Epithelial cell of proximal tubule (primary cell): Measurements from ENCODE around the gene CIITA. TPM values are rescaled to one million over a fixed set of nuclear protein-coding genes. Genes with fewer than 3 reads are reported as not detected.

Experiments used
- DNase-seq: peaks from one replicate; pipeline ENCODE4 v3.0.0-alpha.2; 2011; ENCODE audit warnings: low read depth
- H3K4me3 ChIP-seq: 2 replicates; pipeline ENCODE4 v1.5.1; 2011; ENCODE audit warnings: low read depth, mild to moderate bottlenecking, low read length
- total RNA-seq: library from RNA; depleted of rRNA; stranded (reverse); fragments of >200 nt; gene quantifications from 2 replicates; pipeline ENCODE4 v1.2.3, GENCODE V29; 2015
- TF ChIP-seq, protein P1 (sequence below): conservative IDR thresholded peaks from 2 replicates; pipeline ENCODE4 v1.5.1; 2012; ENCODE audit warnings: low read depth, mild to moderate bottlenecking, low read length

Gene CIITA
- total RNA-seq, 1 donor from 2014 or later = not detected

DNA sequence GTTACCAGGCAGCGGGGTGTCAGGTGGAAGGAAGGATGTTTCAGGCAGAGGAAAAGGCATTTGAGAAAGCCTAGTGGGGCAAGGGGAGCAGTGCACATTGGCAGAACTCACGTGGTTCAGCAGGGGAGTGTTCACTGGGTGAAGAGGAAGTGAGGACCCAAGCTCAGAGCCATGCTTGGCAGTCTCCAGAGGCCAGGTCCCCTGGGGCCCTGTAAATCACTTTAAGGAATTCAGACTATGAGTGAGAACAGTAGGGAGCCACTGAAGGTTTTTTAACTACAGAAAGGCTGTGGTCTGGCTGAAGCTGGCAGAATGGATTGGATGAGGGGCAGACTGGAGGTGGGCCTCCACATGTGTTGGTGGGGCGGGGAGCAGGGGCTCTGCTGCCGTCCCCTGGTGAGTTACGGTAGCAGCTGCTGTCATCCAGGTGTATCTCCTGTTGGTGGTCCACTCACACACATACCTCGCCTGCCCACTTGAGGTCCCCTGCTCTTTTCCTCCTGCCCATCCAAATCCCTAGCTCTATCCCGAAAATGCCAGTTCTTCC lies 72.5 kb downstream of the CIITA start:
- no peak overlapping the region for H3K4me3 ChIP-seq
- no peak for DNase-seq
- TF ChIP-seq, protein P1, sequence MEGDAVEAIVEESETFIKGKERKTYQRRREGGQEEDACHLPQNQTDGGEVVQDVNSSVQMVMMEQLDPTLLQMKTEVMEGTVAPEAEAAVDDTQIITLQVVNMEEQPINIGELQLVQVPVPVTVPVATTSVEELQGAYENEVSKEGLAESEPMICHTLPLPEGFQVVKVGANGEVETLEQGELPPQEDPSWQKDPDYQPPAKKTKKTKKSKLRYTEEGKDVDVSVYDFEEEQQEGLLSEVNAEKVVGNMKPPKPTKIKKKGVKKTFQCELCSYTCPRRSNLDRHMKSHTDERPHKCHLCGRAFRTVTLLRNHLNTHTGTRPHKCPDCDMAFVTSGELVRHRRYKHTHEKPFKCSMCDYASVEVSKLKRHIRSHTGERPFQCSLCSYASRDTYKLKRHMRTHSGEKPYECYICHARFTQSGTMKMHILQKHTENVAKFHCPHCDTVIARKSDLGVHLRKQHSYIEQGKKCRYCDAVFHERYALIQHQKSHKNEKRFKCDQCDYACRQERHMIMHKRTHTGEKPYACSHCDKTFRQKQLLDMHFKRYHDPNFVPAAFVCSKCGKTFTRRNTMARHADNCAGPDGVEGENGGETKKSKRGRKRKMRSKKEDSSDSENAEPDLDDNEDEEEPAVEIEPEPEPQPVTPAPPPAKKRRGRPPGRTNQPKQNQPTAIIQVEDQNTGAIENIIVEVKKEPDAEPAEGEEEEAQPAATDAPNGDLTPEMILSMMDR = no peak

DNA sequence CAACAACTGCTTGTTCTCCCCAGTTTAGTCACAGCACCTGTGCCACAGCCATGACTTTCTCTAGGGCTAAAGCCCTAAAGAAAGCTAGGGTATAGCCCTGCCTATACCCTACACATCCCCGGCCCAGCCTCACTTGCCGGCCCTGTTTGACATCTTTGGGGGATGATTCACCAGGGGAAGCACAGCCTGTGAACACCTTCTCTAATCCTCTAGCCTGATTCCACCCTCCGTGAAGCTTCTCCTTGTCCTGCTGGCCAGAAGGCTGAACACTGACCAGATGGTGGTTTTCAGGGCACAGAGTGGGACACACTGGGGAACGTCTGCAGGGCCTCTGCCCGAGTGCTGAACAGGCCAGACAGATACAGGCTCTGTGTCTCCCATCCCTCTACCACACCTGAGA lies 73.4 kb downstream of the CIITA start:
- H3K4me3 ChIP-seq = no peak overlapping the region
- TF ChIP-seq, protein P1 = no peak
- DNase-seq = no peak

DNA sequence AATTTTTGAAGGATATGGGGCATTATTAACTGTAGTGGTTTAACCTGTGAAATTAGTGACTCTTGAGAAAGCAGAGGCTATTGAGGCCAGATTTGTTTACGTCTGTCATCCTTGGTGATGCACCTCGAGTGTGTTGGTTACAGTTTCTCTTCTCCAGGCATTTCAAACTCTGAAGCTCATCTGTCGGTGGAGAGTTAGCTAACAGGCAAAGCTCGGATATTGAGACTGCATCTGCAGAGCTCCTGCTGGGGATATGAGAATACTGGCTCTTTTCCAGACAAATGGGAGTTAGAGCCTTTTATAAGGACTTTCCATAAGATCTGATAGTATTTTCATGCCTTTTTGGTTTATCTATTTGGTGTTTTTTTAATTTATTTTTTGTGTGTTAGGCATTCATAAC lies 74.0 kb downstream of the CIITA start:
- TF ChIP-seq, protein P1 = no peak
- DNase-seq = no peak

DNA sequence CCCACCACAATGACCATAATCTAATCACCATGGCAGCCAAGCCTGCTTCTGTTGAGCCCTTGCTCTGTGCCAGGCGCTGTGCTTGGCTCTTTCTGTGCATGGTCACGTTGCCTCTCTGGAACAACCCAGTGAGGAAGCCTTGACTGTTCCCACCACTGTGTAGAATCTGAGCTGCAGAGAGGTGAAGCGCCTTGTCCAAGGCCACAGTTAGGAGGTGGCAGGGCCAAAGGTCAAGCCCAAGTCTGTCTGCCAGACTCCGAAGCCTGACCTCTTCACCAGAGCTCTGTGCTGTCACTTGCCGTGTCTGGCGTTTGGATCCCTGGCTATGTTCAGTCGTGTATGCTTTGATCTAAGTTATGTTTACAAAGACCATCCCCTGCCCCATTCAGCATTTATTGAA lies 77.9 kb downstream of the CIITA start:
- DNase-seq = no peak
- TF ChIP-seq, protein P1 = no peak
- no peak overlapping the region for H3K4me3 ChIP-seq

More for the DNA sequence above, 74.0 kb downstream of the CIITA start:
- H3K4me3 ChIP-seq = no peak overlapping the region

DNA sequence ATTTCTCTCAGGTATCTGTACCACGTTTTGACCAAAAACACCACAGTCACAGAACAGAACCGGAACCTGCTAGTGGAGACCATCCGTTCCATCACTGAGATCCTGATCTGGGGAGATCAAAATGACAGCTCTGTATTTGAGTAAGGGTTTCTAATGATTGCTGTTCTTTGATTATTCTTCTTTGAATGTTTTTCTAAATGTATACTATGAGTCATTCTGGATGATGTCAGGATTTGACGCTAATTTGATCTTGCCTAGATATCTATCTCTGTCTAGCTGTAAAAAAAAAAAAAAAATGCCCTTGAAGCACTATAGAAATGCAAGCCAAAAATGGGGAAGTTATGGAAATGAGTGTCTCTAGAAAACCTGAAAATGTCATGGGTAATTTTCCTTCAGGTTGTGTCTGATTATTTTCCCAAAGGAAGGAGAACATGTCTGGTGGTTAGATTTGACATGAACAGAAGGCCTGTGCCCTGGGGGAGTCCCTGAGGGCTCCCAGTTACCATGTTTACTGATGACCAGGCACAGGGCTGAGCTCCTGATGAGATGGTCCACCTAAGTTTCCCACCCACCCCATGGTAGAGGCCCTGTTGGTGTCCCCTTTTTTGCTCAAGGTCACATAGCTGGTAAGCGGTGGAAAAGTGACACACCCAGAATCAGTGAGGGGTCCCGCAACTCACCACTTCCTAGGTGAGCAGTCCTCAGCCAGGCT lies 80.9 kb downstream of the CIITA start:
- TF ChIP-seq, protein P1 = no peak
- H3K4me3 ChIP-seq = no peak overlapping the region
- no peak for DNase-seq

DNA sequence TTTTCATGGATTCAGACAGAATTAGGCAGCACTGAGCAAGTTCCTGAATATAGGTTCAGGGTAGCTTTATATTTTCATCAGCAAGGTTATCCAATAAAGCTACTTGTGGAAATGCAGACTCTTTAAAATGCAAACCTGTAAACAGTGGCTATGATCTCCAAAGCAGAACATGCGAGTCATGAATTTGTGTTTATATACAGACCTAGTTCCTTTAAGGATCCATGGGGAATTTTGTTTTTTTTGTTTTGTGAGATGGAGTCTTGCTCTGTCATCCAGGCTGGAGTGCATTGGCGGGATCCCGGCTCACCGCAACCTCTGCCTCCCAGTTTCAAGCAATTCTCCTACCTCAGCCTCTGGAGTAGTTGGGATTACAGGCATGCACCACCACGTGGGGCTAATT lies 82.2 kb downstream of the CIITA start:
- DNase-seq = no peak

More for the DNA sequence above, 82.2 kb downstream of the CIITA start:
- H3K4me3 ChIP-seq = no peak overlapping the region
- TF ChIP-seq, protein P1 = no peak
